DOHH2 (cell line): ENCODE measurements around the gene CDK15.

ENCODE experiments used
- CTCF ChIP-seq: fragments of 200-600 bp; sonication (generic); IDR thresholded peaks from one replicate; pipeline ENCODE4 v1.5.1; 2014; ENCODE audit warnings: antibody characterized with exemption, mild to moderate bottlenecking, low read depth, low read length; ENCODE audit not compliant: poor library complexity, severe bottlenecking
- EZH2phosphoT487 ChIP-seq: fragments of 200-600 bp; sonication (generic); IDR thresholded peaks from 2 replicates; pipeline ENCODE4 v1.6.1; 2017; ENCODE audit warnings: borderline replicate concordance, mild to moderate bottlenecking, antibody characterized with exemption, low read length, moderate library complexity, mixed read lengths

GRCh38 chr2:201880993-201881611 is 74.8 kb downstream of the CDK15 start:
- TF ChIP-seq CTCF (no peak), EZH2phosphoT487 (no peak)
